ENCODE measurements around the gene PARP8. TPM values are rescaled to one million over a fixed set of nuclear protein-coding genes. Genes with fewer than 3 reads are reported as not detected.
"Not testable (repeated sequence)": the region's sequence is repeated elsewhere in the genome, so short reads cannot be mapped to it uniquely, and the experiment has no call there.

PARP8 gene
- total RNA-seq, 3 donors from 2014 or later, result 24.3 to 41.7 (median 26.2) TPM

DNA sequence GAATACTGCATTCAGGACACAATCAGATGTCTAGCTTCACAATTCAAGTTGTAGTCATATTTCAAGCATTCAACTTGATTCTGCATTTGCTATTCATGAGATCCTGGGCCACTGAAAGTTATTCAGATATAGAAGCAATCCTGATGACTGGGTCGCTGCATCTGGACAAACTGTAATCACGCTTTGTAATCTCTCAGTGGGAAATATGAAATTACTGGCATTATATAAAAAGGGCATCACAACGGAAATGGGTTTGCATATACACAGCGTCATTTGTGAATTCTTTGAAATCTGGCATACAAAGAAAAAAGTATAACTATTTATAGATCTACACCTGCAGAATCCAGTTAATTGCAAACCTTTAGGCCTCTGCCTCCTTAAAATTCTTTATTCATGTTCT is 102.2 kb downstream of the PARP8 start:
- intact Hi-C loops (cut with DNase I; ENCODE audit: low total_unique reads), result no loop called here
- Histone ChIP-seq H3K9me3 (no peaks in the 10 kb centered on the region), H3K36me3 (no peaks in the 10 kb centered on the region), H3K4me3 (no peak overlapping the region), H3K4me1 (no peaks in the 10 kb centered on the region), H3K27ac (no peak overlapping the region), H3K27me3 (no peaks in the 10 kb centered on the region)
- DNase-seq (ENCODE audit: low spot score in 2 of 2), result no peak
- TF ChIP-seq POLR2AphosphoS5 (IDR thresholded peaks at IDR 0.05) (no peak), POLR2A (IDR thresholded peaks at IDR 0.05) (no peak)
- TF ChIP-seq, protein P1, sequence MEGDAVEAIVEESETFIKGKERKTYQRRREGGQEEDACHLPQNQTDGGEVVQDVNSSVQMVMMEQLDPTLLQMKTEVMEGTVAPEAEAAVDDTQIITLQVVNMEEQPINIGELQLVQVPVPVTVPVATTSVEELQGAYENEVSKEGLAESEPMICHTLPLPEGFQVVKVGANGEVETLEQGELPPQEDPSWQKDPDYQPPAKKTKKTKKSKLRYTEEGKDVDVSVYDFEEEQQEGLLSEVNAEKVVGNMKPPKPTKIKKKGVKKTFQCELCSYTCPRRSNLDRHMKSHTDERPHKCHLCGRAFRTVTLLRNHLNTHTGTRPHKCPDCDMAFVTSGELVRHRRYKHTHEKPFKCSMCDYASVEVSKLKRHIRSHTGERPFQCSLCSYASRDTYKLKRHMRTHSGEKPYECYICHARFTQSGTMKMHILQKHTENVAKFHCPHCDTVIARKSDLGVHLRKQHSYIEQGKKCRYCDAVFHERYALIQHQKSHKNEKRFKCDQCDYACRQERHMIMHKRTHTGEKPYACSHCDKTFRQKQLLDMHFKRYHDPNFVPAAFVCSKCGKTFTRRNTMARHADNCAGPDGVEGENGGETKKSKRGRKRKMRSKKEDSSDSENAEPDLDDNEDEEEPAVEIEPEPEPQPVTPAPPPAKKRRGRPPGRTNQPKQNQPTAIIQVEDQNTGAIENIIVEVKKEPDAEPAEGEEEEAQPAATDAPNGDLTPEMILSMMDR (IDR thresholded peaks at IDR 0.05), result no peak

DNA sequence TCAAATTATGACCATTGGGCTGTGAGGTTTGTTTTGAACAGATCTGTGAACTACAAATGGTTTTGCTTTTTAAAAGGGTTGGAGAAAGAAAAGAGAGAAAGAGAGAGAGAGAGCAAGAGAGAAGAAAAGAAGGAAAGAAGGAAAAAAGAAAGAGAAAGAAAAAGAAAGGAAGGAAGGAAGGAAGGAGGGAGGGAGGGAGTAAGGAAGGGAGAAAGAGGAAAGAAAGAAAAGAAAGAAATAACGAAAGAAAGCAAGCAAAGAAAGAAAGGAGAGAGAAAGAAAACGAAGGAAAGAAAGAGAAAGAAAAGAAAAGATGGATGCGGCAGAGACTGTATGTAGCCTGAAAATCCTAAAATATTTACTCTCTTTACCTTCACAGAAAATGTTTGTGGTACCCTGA is 104.0 kb downstream of the PARP8 start:
- Histone ChIP-seq H3K36me3 (no peaks in the 10 kb centered on the region), H3K4me3 (no peak overlapping the region), H3K4me1 (no peaks in the 10 kb centered on the region), H3K27ac (no peak overlapping the region), H3K9me3 (peaks cover 0 to 9% of the 10 kb centered on the region in 2 donors), H3K27me3 (no peaks in the 10 kb centered on the region)
- intact Hi-C loops (cut with DNase I; ENCODE audit: low total_unique reads), result no loop called here
- no peak for DNase-seq (ENCODE audit: low spot score in 2 of 2)
- no peak for TF ChIP-seq POLR2AphosphoS5 (IDR thresholded peaks at IDR 0.05)
- TF ChIP-seq POLR2A (IDR thresholded peaks at IDR 0.05), result no peak
- TF ChIP-seq, protein P1 (IDR thresholded peaks at IDR 0.05), result no peak

DNA sequence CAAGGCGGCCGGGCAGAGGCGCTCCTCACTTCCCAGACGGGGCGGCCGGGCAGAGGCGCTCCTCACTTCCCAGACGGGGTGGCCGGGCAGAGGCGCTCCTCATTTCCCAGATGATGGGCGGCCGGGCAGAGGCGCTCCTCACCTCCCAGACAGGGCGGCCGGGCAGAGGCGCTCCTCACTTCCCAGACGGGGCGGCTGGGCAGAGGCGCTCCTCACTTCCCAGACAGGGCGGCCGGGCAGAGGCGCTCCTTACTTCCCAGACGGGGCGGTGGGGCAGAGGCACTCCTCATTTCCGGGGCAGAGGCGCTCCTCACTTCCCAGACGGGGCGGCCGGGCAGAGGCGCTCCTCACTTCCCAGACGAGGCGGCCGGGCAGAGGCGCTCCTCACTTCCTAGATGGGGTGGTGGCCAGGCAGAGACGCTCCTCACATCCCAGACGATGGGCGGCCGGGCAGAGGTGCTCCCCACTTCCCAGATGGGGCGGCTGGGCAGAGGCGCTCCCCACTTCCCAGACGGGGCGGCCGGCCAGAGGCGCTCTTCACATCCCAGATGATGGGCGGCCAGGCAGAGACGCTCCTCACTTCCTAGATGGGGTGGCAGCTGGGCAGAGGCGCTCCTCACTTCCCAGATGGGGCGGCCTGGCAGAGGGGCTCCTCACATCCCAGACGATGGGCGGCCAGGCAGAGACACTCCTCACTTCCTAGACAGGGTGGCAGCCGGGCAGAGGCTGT is 108.2 kb downstream of the PARP8 start:
- H3K27me3 ChIP-seq; intact Hi-C loops (cut with DNase I; ENCODE audit: low total_unique reads); H3K4me3 ChIP-seq; DNase-seq (ENCODE audit: low spot score in 2 of 2); H3K36me3 ChIP-seq; H3K27ac ChIP-seq; H3K9me3 ChIP-seq; H3K4me1 ChIP-seq: not testable (repeated sequence)

DNA sequence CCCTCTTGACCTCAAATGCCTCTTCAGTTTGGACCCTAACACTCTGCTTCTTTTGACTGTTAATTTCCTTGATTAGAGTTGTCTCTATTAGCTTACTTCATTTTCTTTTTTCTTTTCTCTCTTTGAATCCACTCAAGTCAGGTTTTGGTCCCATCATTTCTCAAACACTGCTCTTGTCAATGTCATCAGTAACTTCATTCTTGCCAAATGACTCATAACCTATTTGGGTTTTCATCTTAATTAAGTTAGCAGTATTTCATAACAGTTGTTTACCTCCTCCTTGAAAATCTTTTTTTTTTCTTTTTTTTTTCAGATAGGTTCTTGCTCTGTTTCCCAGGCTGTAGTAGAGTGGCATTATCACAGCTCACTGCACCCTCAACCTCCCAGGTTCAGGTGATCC is 119.6 kb downstream of the PARP8 start:
- no peaks in the 10 kb centered on the region for H3K27me3 ChIP-seq
- no peaks in the 10 kb centered on the region for H3K36me3 ChIP-seq
- H3K9me3 ChIP-seq, result no peaks in the 10 kb centered on the region
- H3K27ac ChIP-seq, result no peak overlapping the region
- DNase-seq (ENCODE audit: low spot score in 2 of 2), result no peak
- H3K4me1 ChIP-seq, result no peaks in the 10 kb centered on the region
- H3K4me3 ChIP-seq, result no peak overlapping the region
- intact Hi-C loops (cut with DNase I; ENCODE audit: low total_unique reads), result no loop called here
- no peak for TF ChIP-seq POLR2A (IDR thresholded peaks at IDR 0.05)
- TF ChIP-seq POLR2AphosphoS5 (IDR thresholded peaks at IDR 0.05), result no peak
- TF ChIP-seq, protein P1 (IDR thresholded peaks at IDR 0.05), result no peak

DNA sequence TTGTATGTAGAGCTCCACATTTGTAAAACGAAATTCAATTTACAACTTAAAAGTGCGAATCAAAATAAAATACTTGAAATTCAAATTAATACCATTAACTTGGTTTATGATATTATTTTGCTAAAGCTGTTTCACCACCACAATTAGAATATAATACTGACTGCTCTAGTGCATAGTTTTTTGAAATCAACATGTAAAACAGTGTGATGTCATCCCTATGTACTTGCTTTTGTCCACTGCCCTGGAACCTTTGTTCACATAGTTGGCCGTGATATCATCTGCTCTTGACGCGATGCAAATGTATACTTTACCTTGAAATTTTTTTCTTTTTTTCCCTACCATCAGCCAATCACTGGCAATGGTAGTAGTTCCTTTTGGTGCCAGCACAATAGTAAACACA is 125.4 kb downstream of the PARP8 start:
- intact Hi-C loops (cut with DNase I; ENCODE audit: low total_unique reads), result no loop called here
- TF ChIP-seq, protein P1 (IDR thresholded peaks at IDR 0.05), result no peak
- TF ChIP-seq POLR2A (IDR thresholded peaks at IDR 0.05) (no peak), POLR2AphosphoS5 (IDR thresholded peaks at IDR 0.05) (no peak)
- DNase-seq (ENCODE audit: low spot score in 2 of 2), result no peak
- no peak overlapping the region for H3K4me3 ChIP-seq
- no peaks in the 10 kb centered on the region for H3K9me3 ChIP-seq
- no peaks in the 10 kb centered on the region for H3K4me1 ChIP-seq
- no peaks in the 10 kb centered on the region for H3K27me3 ChIP-seq
- no peak overlapping the region for H3K27ac ChIP-seq
- H3K36me3 ChIP-seq, result no peaks in the 10 kb centered on the region
